ENCODE results near the gene SCNN1B.

DNA sequence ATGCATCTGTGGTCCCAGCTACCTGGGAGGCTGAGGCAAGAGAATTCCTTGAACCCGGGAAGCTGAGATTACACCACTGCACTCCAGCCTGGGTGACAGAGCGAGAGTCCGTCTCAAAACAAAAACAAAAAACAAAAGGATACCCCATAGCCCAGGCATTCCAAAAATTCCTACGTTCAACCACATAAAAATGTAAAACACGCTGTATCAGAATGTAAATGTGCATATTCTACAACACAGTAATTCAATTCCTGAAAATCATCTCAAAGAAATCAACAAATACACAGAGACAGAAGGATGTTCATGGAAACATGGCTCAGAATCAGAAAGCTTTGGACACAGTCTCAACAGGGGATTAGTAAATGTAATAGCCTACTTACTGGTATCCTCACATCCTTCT, 117.9 kb downstream of the SCNN1B start:
- TF ChIP-seq EP300 (IDR thresholded peaks at IDR 0.05; ENCODE audit: low read depth) = no peak
- TF ChIP-seq, protein P1, sequence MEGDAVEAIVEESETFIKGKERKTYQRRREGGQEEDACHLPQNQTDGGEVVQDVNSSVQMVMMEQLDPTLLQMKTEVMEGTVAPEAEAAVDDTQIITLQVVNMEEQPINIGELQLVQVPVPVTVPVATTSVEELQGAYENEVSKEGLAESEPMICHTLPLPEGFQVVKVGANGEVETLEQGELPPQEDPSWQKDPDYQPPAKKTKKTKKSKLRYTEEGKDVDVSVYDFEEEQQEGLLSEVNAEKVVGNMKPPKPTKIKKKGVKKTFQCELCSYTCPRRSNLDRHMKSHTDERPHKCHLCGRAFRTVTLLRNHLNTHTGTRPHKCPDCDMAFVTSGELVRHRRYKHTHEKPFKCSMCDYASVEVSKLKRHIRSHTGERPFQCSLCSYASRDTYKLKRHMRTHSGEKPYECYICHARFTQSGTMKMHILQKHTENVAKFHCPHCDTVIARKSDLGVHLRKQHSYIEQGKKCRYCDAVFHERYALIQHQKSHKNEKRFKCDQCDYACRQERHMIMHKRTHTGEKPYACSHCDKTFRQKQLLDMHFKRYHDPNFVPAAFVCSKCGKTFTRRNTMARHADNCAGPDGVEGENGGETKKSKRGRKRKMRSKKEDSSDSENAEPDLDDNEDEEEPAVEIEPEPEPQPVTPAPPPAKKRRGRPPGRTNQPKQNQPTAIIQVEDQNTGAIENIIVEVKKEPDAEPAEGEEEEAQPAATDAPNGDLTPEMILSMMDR (IDR thresholded peaks at IDR 0.05) = no peak
- TF ChIP-seq POLR2A (IDR thresholded peaks at IDR 0.05) = no peak
